Activated T-cell treated with anti-CD3 and anti-CD28 coated beads, Interleukin-2, amount 50 U/mL, for 1 hour (primary cell): ENCODE results near the gene THYN1.
A peak's percentile ranks its signal among the peaks of the same experiment; 100 is the strongest.

Experiments
- DNase-seq: peaks from one replicate; pipeline ENCODE4 v3.0.0-alpha.2; 2020

Gene THYN1

GRCh38 chr11:134246100-134246499, 7.1 kb downstream of the THYN1 start:
- no peak for DNase-seq

- no peak for DNase-seq
These were observed 7.7 kb downstream of the THYN1 start for GRCh38 chr11:134245434-134245833.

GRCh38 chr11:134244593-134244992, 8.6 kb downstream of the THYN1 start:
- no peak for DNase-seq

- DNase-seq = no peak
These were observed 9.2 kb downstream of the THYN1 start for GRCh38 chr11:134243913-134244312.

- no peak for DNase-seq
These were observed 10.8 kb downstream of the THYN1 start for GRCh38 chr11:134242376-134242775.

- no peak for DNase-seq
These were observed 12.6 kb downstream of the THYN1 start for GRCh38 chr11:134240592-134240991.

- DNase-seq = no peak
These were observed 14.2 kb downstream of the THYN1 start for GRCh38 chr11:134238956-134239355.

GRCh38 chr11:134237557-134237922, 15.6 kb downstream of the THYN1 start:
- no peak for DNase-seq

- no peak for DNase-seq
These were observed 16.2 kb downstream of the THYN1 start for GRCh38 chr11:134236834-134237556.

GRCh38 chr11:134235399-134235798, 17.8 kb downstream of the THYN1 start:
- DNase-seq = no peak

GRCh38 chr11:134233729-134234179, 19.4 kb downstream of the THYN1 start:
- no peak for DNase-seq

GRCh38 chr11:134231958-134232659, 21.0 kb downstream of the THYN1 start:
- DNase-seq = no peak

- no peak for DNase-seq
These were observed 22.8 kb downstream of the THYN1 start for GRCh38 chr11:134230339-134230738.

- no peak for DNase-seq
These were observed 23.9 kb downstream of the THYN1 start for GRCh38 chr11:134229126-134229790.

- no peak for DNase-seq
These were observed 24.5 kb downstream of the THYN1 start for GRCh38 chr11:134228625-134229024.

GRCh38 chr11:134226806-134227325, 26.3 kb downstream of the THYN1 start:
- DNase-seq = no peak

GRCh38 chr11:134224710-134225664, 28.2 kb downstream of the THYN1 start:
- DNase-seq = peak; percentile 60

- DNase-seq = peak; percentile 94
These were observed 29.1 kb downstream of the THYN1 start, which contains the start of the genes NCAPD3 and VPS26B for GRCh38 chr11:134223836-134224709. Gene NCAPD3, minus strand, starts transcription at chr11:134223967. Its CDS starts 41 bp downstream, at chr11:134223926. Gene VPS26B, plus strand, starts transcription at chr11:134224671. Its CDS starts 452 bp downstream, at chr11:134225123.

GRCh38 chr11:134223121-134223520, 30.0 kb downstream of the THYN1 start:
- no peak for DNase-seq

- no peak for DNase-seq
These were observed 36.3 kb downstream of the THYN1 start for GRCh38 chr11:134216816-134217215.

GRCh38 chr11:134215836-134216235, 37.3 kb downstream of the THYN1 start:
- DNase-seq = no peak
